ENCODE measurements around the gene MRPL52.
"Not testable (repeated sequence)": the region's sequence is repeated elsewhere in the genome, so short reads cannot be mapped to it uniquely, and the experiment has no call there.

The MRPL52 gene

DNA sequence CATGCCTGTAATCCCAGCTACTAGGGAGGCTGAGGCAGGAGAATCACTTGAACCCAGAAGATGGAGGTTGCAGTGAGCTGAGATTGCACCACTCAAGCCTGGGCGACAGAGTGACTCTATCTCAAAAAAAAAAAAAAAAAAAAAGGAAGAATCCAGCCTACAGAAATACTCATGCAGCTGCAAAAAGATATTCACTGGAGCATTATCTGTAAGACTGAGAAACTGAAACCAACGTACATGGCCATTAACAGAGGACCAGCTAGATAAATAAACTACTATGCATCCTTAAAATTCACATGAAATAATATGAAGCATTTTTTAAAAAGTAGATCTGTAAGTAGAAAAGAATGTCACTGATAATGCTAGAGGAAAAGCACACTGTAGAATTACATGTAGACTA lies 18.0 kb upstream of the MRPL52 start:
- DNase-seq (ENCODE audit: low read depth): no peak

DNA sequence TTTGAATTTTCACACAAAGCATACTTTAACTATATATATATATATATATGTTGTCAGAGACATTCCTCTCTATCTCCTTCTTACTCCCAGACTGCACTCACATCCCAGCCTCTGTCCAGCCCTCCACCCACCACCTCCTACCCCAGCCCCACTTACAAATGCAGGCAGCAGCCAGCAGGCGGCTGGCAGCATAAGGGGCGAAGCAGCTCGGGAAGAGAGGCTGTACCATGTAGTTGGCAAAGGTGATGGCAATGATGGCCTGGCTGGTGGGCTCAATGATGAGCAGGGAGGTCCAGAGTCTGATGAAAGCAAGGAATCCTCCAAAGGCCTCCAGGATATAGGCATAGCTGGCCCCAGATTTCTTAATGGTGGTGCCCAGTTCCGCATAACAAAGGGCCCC lies 16.9 kb upstream of the MRPL52 start:
- DNase-seq (ENCODE audit: low read depth): no peak

DNA sequence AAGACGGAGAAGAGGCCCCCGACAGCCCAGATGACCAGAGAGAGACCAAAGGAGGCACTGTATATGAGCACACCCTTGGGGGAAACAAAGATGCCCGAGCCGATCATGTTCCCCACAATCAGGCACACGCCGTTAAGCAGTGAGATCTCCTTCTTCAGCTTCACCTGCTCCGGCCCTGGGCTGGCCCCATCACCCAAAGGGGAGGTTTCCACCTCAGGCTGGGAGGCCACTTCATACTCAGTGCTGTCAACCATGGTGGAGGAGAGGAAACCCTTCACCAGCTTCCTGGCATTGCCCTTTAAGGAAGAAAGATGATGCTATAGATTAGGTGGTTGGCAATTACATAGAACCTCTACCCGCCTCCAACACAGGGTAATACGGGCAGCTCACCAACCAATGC lies 16.5 kb upstream of the MRPL52 start:
- no peak for DNase-seq (ENCODE audit: low read depth)

DNA sequence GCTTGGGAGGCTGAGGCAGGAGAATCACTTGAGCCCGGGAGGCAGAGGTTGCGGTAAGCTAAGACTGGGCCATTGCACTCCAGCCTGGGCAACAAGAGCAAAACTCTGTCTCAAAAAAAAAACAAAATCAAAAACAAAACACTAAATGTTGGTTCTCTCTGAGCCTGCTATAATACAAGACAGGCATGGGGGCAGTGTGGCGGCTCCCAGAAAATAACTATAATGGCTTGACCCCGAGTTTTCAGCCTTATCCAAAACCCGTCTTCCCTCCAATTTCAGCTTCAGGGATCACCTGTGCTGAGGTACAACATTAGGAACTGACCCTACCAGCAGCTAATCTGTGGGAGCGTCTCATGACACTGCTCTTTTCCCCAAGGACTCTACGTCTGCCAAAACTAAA lies 15.3 kb upstream of the MRPL52 start:
- DNase-seq (ENCODE audit: low read depth): no peak

DNA sequence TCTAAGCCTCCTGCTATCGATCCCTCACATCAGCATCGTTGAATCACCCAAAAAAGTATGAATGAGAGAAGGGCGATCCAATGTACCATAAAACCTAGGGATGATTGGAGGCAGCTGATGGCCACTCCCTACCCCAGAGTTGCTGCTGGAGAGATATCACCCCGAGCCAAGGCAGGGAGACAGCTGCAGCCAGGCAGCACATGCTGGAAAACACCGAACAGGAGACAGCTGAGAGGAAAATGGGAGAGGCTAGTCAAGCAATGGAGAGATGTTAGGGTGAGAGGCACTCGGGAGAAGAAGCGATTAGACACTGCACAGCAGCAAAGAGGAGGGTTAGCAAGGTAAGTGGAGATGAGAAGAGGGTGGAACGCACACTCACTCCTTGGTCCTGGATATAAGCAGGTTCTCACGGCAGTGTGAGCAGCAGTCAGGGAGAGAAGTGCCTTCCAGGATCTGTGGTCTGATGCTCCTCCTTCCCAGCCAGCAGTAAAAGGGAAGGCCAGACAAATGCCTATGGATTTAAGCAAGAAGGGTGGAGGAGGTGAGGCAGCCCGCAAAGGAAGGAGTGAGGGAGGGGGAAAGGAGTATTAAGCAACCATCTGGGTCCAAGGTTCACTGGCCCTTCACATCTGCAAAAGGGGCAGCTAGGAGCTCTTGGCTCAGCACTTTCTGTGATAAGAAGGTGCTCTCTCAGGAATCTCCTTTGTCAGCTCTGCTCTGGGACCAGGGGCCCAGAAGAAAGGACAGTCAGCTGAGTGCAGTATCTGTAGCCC lies 14.6 kb upstream of the MRPL52 start, which contains the start of gene SLC7A7:
TSS of gene SLC7A7 (minus strand) at position 495 of the 773 bp plus-strand sequence. CDS start 2,037 bp downstream, outside the sequence.
- no peak for DNase-seq (ENCODE audit: low read depth)

DNA sequence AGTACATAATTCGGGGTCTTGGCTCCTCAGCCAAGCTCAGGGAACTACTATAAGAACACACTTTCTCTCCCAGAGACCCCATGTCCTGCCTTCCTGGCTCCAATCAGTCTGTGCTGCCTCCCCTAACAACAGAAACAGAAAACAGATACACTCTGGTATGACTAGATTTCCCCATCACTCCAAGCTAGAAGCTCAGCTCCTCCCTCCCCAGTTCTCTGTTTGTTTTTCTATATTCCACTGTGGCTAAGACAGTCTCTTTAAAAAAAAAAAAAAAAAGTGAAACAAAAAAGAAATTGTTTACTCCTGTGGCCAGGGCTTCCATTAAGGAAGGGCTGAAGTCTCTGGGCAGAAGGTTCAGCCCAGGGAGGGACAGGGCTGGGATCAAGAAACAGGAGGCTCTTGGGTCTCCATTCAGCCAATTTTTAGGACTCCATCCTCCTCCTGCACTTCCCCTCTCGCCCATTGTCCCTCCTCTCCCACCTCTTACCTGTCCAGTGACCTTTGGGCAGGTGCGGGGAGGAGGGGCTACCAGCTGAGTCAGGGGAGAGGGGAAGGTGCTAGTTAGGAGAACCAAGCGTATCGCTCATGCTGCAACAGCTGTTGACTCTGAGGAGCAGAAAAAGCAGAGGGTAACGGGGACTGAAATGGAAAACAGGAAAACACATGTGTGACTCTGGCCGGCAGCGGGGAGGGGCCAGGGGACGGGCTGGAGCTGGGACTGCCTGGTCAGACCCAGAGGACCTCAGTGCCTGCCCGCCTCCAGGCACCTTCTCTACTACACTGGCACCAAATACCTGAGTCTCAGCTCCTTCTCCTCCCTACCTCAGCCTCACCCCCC lies 10.3 kb upstream of the MRPL52 start:
- DNase-seq (ENCODE audit: low read depth): no peak

DNA sequence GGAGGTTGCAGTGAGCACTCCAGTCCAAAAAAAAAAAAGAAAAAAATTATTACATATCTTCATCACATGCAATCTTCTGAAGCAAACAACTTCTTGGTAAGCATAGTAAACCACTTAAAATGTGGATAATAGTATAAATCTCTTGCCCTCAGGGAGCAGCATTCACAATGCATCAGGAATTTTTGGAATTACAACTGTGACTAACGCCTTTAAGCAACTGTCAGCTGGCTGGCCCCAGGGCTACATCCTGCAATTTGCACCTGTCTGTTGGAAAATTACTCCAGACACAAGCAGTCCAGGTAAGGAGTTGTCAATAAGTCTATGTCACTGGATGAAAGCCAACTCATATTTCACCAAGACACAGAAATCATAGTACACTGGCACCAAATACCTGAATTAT lies 9.0 kb upstream of the MRPL52 start:
- DNase-seq (ENCODE audit: low read depth): no peak

DNA sequence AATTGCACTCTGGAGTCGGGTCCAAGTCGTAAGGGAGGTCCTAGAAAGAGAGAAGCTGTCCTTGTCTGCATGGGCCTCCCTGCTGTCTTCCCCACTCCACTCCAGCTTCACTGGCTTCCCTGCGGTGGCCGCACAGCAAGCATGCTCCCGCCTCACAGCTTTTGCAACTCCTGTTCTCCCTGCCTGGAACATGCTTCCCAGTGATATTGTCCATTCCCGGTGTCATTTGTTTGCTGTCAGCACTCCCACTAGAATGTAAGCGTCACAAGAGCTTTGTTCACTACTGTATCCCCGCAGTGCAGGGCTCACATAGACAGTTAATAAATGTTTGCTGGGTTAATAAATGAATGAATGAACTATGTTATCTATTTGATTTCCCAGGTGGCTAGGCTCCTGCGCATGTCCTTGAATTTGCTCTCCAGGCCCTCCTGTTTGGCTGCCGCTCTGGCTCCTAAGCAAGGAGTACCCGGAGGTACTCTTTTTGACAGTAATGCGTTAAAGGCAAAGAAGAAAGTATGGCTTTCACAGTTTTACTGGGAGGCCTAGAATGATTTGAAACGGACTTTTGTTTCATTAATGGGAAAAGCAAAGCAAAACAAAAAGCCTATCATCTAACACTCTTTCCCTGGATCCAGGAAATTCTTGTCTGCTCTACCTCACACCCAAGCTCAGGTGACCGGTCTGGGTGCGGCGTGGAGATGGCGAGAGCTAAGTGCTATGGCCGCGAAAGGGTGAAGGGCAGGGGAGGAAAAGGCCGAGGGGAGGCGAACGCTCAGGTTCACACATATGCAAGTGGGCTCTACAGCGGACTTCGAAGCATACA lies 8.3 kb upstream of the MRPL52 start:
- DNase-seq (ENCODE audit: low read depth): no peak

DNA sequence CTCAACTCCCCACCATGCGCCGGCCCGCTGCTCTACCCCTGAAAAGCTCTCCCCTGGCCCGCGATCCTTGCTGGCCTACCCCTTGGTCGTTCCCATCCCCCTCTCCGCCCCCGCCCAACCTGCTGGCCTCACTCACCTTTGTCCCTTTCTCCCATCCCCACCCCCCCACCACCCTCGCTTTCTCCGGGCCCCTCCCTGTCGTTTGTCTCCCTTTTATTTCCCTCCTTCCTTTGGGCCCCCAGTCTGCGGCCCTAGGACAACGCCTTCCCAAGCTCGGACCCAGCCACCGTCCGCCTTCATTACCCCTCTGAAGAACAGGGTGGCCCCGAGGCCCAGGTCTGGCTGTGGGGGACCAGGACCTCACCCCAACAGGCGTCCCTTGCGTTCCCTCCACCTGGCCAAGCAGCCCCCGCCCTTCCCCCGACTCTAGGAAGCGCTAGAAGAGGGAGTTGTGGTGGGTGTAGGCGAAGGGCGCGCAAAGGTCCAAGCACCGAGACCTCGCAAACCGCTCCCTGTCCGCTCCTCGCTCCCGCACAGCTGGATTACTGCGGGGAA lies 7.6 kb upstream of the MRPL52 start:
- no peak for DNase-seq (ENCODE audit: low read depth)

DNA sequence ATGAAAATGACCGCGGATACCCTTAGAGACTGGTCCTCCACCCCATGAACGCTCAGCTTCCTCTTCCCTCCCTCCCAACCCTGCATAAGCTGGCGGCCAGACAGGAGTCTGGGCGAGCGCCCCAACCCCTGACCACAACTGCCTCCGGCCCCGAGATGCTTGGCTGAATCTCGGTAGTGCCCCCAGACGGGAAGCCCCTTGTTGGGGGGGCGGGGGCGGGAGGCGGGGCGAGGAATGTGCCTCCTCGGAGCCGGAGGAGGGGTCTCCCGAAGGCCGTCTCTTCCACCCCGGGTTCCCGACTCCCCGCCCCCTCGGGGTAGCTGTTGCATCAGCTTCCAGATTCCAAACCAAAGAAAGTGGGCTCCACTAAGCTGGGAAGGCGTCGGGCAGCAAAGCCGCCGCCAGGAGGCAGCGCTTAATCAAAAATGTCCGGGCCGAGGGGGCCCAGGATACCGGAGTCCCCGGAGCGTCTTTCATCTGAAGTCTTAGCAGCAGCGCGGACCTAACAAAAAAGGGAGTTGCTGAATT lies 7.1 kb upstream of the MRPL52 start:
- DNase-seq (ENCODE audit: low read depth): no peak

DNA sequence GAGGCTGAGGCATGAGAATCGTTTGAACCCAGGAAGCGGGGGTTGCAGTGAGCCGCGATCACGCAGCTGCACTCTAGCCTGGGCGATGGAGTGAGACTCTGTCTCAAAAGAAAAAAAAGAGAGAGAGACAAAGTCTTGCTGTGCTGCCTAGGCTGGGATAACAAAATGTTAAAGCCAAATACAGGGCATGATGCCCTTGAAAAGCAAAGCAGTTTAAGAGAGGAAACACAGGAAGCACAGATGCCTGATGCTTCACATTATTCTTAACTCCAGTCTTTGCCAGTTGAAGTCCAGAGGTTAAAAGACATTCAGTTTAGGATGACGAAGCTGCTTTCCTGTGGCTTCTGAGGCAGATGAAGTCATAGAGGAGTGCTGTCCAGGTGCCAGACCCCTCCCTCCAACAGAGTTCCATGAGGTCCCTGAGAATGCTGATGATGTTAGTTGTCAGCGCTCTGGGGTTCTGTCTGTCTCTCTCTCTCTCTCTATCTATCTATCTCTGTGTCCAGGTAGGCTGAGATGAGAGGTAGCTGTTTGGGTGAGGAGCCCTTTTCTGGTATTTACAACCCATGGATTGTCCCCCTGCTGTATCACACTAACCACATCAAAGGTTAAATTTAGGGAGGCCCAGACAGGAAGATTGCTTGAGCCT lies 4.9 kb upstream of the MRPL52 start:
- no peak for DNase-seq (ENCODE audit: low read depth)

DNA sequence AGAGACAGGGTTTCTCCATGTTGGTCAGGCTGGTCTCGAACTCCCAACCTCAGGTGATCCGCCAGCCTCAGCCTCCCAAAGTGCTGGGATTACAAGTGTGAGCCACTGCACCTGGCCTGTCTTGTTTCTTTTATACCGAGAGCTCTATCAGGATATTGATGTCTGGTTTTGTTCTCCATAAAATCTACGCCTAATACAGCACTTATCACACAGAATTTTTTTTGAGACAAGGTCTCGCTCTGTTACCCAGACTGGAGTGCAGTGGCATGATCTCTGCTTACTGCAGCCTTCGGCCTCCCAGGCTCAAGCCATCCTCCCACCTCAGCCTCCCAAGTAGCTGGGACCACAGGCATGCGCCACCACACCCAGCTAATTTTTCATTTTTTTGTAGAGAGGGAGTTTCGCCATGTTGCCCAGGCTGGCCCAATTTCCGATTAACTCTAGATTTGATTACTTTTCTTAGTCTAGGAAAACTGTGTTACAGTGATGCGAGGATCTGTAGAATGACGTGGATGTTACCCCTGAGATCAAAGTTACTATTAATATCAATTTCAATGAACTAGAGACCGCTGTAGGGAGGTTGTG lies 519 bp upstream of the MRPL52 start:
- DNase-seq (ENCODE audit: low read depth): not testable (repeated sequence)

DNA sequence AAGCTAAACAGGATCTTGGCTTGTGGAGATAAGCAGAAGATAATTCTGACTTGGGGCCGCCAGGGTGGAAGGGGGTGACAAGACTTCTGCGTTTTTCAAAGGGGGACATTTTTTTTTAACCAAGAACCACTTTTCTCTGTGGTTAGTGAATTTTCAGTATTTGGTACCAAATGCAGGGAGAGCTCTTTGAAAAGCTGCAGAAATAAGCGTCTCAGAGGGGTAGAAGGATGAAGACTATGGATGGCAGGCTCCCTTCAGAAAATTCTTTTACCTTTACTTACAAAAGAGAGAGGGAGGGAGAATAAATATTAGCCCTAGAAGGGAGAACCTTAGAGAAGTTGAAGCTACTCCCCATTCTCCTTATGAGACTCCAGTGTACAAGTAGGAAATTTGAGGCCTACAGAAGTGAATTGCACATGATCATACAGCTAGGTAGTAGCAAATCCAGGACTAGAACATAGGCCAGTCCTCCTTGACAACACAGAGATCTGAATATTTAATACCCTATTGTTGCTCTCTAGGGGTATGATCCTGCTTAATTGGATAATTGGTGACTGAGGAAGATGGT lies 840 bp downstream of the MRPL52 start:
- DNase-seq (ENCODE audit: low read depth): no peak

DNA sequence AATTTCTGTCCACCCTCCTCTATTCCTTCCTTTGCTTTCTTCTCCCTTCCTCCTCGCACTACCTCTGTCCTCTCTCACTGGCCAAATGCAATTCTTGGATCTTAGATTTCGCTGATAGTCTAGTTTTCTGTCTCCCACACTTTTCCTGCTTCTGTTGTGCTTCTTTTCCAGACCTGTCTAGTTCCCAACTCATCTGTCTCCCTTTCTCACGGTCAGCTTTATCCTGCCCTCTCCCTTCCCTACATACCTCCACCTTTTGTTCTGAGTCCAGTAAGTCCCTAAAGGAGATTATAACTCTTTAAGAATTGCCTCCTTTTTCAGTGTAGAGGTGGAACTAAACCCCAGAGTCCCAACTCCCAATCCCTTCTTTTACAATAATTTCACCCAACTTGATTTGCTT lies 5.8 kb downstream of the MRPL52 start:
- DNase-seq (ENCODE audit: low read depth): no peak

DNA sequence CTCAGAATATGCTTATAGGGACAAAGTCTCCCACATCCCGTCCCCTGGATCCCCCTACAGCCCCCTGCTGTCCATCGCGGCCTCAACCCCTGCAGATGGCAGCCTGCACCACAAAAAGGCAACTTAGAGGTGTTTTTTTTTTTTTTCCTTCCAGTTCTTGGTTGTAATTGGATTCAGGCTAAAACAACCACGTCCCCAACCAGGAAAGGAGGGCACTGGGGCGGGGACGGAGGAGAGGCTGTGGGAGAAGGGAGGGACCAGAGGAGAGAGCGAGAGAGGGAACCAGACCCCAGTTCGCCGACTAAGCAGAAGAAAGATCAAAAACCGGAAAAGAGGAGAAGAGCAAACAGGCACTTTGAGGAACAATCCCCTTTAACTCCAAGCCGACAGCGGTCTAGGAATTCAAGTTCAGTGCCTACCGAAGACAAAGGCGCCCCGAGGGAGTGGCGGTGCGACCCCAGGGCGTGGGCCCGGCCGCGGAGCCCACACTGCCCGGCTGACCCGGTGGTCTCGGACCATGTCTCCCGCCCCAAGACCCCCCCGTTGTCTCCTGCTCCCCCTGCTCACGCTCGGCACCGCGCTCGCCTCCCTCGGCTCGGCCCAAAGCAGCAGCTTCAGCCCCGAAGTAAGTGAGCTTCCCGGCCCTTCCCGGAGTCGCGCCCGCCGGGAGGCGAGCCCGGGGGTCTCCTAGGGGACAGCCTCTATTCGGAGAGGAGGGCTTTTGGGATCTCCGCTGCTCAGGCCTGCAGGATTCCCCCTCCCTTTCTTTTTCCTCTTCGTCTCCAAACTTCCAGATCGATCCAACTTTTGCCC lies 6.8 kb downstream of the MRPL52 start, which contains the start of gene MMP14:
TSS of gene MMP14 (plus strand) at position 285 of the 813 bp plus-strand sequence. CDS start at position 518, 233 bp downstream.
- DNase-seq (ENCODE audit: low read depth): no peak

DNA sequence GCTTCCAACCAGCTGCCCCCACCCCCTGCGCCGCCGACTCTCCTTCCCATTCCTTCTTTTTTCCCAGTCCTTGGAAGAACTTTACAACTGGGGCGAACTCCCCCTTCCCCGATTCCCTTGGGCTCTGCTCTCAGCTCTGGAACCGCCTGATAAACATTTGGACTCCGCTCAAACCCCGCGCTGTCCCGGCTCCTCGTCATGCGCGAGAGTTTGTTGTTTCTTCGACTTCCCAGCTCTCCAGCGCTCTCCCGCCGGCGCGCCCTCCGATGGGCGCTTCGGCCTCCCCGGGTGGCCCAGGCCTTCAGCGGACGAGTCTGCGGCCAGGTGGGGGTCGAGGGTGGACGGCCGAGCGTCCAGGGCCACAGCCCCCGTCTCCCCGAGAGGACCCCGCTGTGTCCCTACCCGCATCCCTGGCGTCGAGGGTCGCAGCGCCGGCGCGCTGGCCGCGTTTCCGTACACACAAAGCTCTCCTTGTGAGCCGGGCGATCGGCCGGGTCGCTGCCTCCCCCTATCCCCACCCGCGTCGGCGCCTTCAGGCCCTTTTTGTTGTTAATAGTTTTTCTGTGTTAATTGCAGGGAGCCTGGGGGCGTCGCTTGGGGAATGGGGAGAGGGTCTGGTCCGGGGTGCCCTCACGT lies 7.5 kb downstream of the MRPL52 start:
- DNase-seq (ENCODE audit: low read depth): no peak

DNA sequence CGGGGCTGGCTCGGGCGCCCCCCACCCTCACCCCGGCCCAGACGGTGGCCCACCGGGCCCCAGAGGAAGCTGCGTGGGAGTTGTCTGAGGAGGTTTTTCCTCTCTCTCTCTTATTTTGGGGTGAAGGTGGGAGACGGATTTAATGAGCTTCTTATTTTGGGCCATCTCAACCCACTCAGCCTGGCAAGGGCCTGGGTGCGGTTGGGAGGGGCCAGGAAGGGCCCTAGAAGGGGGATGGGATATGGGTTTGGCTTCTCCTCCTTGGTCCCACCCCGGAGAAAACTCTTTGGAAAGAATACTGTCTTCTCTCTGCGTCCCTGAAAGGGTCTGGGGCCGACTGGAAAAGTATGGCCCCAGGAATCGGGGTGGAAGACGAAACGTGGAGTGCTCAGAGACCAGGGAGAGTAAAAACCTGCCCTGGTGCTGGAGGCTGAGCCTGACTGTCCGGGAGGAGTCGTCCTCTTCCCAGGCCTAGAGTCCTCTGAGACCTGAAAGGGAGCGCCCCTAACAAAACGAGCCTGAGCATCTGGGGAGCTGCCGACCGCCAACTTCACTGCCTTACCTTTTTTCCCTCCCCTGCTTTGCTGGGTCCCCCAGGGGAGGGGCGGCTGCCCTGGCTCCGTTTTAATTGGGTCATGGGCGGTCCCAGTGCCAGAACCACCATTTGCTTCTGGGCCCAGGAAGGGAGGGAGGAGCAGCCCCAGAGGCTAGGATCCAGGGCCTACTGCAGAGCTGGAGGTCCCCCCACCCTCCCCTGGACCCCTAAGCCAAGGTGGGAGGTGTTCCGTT lies 8.3 kb downstream of the MRPL52 start:
- DNase-seq (ENCODE audit: low read depth): no peak

DNA sequence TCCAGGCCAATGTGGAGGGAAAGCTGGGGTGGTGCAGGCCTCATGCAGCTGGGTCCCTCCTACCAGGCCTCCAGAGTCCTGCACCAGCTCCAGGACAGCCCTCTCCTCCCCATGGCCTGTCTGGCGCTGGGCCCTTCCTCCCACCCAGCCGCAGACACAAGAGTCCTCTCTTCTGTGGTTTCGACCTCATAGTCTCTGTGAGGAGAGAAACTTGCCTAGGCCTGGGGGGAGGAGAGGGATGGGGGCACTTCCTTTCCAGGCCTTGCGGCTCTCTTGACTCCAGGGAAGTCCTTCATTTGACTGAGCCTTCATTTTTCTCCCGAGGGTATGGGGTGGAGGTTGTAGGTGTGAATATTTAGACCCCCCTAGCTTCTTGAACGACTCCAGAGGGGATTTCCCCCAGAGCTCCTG lies 8.9 kb downstream of the MRPL52 start:
- no peak for DNase-seq (ENCODE audit: low read depth)

All from stimulated activated CD8-positive, alpha-beta memory T cell treated with anti-CD3 and anti-CD28 coated beads, Interleukin-15, amount 100 ng/mL, for 24 hours (primary cell).